GM18508 (cell line): ENCODE measurements around the gene KCNQ1.

Source experiments
- ATAC-seq: cut with Tn5 transposase; IDR thresholded peaks from one replicate; pipeline ENCODE4 v1.9.1; 2021; ENCODE audit warnings: moderate number of reproducible peaks; ENCODE audit not compliant: insufficient read depth, unreplicated experiment

Gene KCNQ1

DNA sequence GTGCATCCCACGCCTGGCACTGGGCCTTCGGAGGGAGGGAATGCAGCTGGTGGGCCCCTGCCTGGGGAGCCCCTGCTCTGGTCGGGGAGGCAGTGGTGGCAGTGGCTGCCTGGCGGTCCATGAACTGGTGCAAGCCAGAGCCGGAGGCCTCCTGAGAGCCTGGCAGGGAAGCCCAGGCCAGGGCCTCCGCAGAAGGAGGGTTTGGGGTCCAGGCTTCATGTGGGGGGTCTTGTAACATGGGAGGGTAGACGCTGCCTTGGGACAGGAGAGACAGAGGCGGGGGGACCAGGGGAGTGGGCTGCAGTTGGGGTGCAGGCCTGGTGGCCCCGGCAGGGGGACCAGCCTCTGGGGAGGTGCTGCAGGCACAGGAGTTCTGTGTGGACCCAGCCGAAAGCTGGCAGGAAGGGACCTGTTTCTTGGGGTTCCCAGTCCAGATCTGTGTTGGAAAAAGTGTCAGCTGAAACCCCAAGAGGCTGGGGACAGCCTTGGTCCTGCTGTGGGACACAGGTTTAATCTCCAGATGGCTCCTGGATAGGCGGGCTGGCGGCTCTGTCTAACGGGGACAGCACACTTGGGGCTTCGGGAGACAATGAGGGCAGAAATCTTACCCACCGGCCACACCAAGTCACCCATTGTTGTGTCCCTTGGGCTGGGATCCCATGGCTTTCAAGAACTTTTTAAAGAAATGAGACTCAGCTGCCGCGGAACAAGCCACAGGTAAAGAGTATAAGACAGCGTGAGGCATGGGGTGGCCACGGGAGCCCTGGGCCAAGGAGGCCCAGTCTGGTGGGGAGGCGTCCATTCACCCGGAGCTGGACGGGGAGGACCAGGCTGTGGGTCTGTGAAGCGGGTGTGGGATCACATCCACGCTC, 73.5 kb downstream of the KCNQ1 start:
- no peak for ATAC-seq

DNA sequence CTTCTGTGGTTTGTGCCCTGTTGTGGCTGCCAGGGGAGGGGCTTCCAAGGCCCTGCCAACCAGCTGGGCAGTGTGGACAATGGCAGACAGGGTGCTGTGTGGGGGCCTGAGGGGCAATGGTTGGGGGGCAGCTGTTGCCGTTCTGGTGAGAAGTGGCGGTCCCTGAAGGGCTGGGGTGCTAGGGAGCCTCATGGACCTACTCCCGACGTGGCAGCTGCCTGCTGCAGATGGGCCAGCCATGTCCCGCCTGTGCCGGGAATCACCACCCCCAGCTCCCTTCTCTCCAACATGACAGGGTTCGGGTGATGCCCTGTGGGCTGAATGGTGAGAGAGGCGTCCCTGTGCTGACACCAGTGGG, 74.2 kb downstream of the KCNQ1 start:
- ATAC-seq, result no peak

DNA sequence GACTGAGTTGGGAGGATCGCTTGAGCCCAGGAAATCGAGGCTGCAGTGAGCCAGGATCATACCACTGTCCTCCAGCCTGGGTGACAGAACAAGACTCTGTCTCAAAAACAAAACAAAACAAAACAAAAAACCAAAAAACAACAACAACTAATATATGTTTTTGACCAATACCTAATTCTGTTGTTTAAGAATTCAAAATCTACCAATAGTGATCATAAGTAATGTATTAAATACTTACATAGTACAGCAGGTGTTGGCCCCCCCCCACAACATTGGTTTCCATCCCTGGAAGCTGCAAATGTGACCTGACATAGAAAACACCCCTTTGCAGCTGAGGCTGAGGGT, 74.7 kb downstream of the KCNQ1 start:
- ATAC-seq, result no peak

GRCh38 chr11:2519862-2520735, 75.3 kb downstream of the KCNQ1 start:
- no peak for ATAC-seq

GRCh38 chr11:2520736-2521035, 75.9 kb downstream of the KCNQ1 start:
- ATAC-seq, result no peak

- ATAC-seq, result no peak
These were observed 76.4 kb downstream of the KCNQ1 start for GRCh38 chr11:2521081-2521732.

GRCh38 chr11:2521733-2522630, 77.2 kb downstream of the KCNQ1 start:
- ATAC-seq, result no peak

DNA sequence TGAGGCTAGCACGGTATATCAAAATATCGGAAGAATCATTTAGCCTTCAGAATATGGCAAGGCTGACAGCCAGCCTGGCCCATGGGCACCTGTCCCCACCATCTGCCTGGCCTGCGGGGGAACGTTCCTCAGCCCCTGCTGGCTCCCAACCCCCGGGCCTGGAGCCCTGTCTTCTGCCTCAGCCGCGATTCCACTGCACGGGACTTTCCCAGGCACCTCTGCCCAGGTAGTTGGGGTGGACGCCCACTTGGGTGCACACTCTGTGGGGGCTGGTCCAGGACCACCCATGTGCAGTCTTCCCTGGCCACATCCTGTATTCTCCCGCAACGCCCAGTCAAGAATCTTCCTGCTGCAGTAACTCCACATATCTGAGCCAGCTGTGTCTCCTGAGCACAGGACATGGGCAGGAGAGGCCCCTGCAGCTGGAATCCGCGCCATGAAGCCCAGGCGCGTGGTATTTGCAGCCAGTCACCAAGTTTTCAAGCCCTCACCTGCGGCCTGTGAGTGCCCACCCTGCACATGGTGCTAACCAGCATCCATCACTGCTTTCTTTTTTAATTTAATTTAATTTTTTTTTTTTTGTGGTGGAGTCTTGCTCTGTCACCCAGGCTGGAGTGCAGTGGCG, 77.9 kb downstream of the KCNQ1 start:
- no peak for ATAC-seq

GRCh38 chr11:2523821-2524391, 79.1 kb downstream of the KCNQ1 start:
- ATAC-seq, result no peak

DNA sequence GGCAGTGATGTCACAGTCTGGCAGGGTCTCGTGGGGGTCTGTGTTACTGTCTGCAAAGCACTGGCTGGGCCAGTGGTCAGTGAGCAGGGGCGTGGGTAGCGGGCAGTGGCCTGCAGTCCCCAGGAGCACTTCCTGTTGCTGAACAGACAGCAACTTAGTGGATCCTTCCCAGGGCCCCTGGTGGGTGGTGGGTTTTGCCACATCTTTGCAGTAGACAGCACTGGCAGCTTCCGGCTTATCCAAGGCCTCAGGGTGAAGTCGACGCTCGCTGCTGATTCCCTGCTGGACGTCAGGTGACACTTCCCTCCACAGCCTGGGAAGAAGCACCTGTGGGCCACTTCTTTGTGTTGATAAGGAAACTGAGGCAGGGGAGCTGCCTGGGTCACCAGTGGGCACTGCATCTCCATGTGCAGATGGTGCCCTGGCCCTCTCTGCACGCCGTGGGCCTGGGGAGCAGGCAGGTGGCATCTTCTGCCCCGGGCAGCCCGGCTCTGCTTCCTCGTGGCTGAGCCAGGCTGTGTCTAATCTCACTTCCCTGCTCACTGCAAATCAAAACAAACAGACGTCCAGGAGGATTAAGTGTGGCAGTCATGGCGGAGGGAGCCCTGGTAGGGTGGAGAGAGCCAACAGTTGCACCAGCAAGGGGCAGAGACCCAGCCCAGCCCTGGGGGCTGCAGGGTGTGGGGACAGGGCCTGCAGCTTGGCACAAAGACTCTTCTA, 79.8 kb downstream of the KCNQ1 start:
- no peak for ATAC-seq

- ATAC-seq, result no peak
These were observed 80.5 kb downstream of the KCNQ1 start for GRCh38 chr11:2525166-2525861.

GRCh38 chr11:2525941-2526807, 81.4 kb downstream of the KCNQ1 start:
- no peak for ATAC-seq

- ATAC-seq, result no peak
These were observed 82.1 kb downstream of the KCNQ1 start for GRCh38 chr11:2526808-2527381.

DNA sequence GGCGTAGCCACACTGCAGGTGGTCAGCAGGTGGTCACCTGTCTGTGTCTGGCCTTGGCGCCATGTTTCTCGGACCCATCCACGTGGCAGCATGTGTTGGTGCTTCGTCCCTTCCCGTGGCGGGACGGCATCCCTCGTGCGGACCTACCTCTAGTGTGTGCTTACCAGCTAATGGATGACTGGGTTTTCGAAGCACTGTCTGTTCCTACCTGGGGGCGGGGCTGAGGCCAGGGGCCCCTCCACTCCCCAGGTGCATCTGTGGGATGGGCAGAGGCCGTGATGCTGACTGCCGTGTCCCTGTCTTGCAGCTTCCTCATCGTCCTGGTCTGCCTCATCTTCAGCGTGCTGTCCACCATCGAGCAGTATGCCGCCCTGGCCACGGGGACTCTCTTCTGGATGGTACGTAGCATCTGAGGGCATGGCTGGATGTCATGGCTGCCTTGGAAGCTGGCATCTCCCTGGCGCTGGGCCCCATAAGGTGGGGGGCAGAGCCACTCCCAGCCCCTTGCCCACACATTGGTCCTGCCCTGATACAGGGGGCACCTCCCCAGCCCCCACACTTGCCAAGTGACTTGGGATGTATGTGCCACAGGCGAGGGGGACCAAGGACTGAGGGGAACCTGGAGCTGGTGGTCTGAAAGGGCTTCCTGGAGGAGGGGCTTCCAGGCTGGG, 82.9 kb downstream of the KCNQ1 start:
- no peak for ATAC-seq

DNA sequence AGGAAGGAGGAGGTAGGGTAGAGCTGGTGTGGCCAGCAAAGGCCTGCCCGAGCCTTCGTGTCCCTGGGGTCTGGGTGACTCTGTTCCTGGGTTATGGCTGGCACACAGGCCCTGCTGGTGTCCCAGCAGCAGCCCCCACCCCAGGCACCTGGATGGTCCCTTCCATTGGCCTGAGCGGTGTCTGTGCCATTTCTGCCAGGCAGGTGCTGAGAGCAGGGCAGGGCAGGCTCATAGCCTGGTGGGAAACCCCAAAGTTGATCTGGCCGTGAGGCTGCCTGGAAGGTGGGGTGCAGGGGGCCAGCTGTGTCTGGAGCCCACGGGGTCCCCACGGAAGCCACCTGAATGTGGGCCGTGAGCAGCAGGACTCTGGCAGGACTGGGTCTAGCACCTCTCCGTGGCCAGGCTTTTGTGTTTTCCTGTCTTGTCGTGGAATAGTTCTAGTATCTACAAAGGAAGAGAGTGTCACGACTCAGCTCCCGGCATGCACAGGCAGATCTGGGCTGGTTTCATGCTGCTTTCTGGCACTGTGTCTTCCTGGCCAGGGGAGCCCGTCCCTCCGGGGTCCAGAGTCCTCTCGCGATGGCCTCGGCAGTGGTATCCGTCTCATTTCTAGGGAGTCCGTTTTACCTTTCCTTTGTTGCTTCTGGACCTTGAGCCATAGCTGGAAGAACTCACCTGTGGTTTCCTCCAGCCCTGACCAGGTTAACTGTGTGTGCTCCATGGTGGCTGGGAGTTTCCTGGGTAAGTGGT, 83.7 kb downstream of the KCNQ1 start:
- ATAC-seq, result no peak

DNA sequence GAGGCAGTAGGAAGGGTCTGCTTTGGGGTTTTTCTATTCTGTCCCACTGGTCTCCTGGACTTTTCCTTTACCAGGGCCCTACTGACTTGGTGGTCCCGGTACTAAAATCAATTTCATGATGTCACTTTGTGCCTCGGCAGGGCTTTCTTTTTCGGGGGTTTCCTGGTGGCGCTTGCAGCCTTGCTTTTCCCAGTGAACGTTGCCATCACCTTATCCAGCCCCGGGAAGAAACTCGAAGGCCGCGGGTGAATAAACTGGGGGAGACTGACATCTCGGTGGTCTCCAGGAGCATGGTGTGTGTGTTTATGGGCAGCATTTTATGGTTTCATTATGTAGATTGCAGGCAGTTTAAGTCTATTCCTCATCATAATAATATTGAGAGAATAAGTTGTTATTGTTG, 84.4 kb downstream of the KCNQ1 start:
- no peak for ATAC-seq
